Measurements from ENCODE around the gene PBOV1.

- TF ChIP-seq CTCF (IDR thresholded peaks at IDR 0.05) (no peak), POLR2A (IDR thresholded peaks at IDR 0.05) (no peak)
These were observed 19.7 kb downstream of the PBOV1 start for GRCh38 chr6:138198430-138199091.

All from stomach (tissue), 4 donors.